Karpas-422 (cell line): ENCODE measurements around the gene PPIG. TPM values are rescaled to one million over a fixed set of nuclear protein-coding genes. Genes with fewer than 3 reads are reported as not detected.
"Not testable (repeated sequence)": the region's sequence is repeated elsewhere in the genome, so short reads cannot be mapped to it uniquely, and the experiment has no call there.

Experiments
- DNase-seq: peaks from one replicate; pipeline ENCODE4 v3.0.0-alpha.2; 2015
- H2AFZ ChIP-seq: fragments of 200-600 bp; sonication (generic); 2 replicates; pipeline ENCODE4 v1.6.1; 2014; ENCODE audit warnings: antibody characterized with exemption, low read length, mixed read lengths
- H3K27ac ChIP-seq: fragments of 200-600 bp; sonication (generic); 2 replicates; pipeline ENCODE4 v1.5.1; 2014; ENCODE audit warnings: mild to moderate bottlenecking, low read length, moderate library complexity
- H3K27me3 ChIP-seq: fragments of 200-600 bp; sonication (generic); 2 replicates; pipeline ENCODE4 v1.6.1; 2014; ENCODE audit warnings: low read length, mixed read lengths
- H3K36me3 ChIP-seq: fragments of 200-600 bp; sonication (generic); 2 replicates; pipeline ENCODE4 v1.6.1; 2014; ENCODE audit warnings: low read length, mixed read lengths; ENCODE audit not compliant: insufficient read depth
- H3K4me1 ChIP-seq: fragments of 200-600 bp; sonication (generic); 2 replicates; pipeline ENCODE4 v1.6.1; 2014; ENCODE audit warnings: mild to moderate bottlenecking, low read length, mixed read lengths
- H3K4me2 ChIP-seq: fragments of 200-600 bp; sonication (generic); 2 replicates; pipeline ENCODE4 v1.6.1; 2014; ENCODE audit warnings: low read length, low read depth, mild to moderate bottlenecking; ENCODE audit not compliant: poor library complexity, severe bottlenecking
- H3K4me3 ChIP-seq: fragments of 200-600 bp; sonication (generic); 2 replicates; pipeline ENCODE4 v1.5.1; 2014; ENCODE audit warnings: mild to moderate bottlenecking, antibody characterized with exemption, low read length, mixed read lengths
- H3K79me2 ChIP-seq: fragments of 200-600 bp; sonication (generic); 2 replicates; pipeline ENCODE4 v1.6.1; 2014; ENCODE audit warnings: mild to moderate bottlenecking, low read length, mixed read lengths
- H3K9ac ChIP-seq: fragments of 200-600 bp; sonication (generic); 2 replicates; pipeline ENCODE4 v1.6.0; 2014; ENCODE audit warnings: low read length
- H3K9me2 ChIP-seq: fragments of 200-600 bp; sonication (generic), shearing (Covaris generic); replicated peaks from 2 replicates; pipeline ENCODE4 v1.6.0; 2014; ENCODE audit warnings: mild to moderate bottlenecking, low read length, moderate library complexity; ENCODE audit not compliant: insufficient read depth
- H3K9me3 ChIP-seq: fragments of 300-700, 200-600 bp; sonication (generic); 2 replicates; pipeline ENCODE4 v1.6.1; 2014; ENCODE audit warnings: low read length, mixed read lengths
- H4K20me1 ChIP-seq: fragments of 200-600 bp; sonication (generic); 2 replicates; pipeline ENCODE4 v1.6.1; 2014; ENCODE audit warnings: mild to moderate bottlenecking, antibody characterized with exemption, low read length, low read depth; ENCODE audit not compliant: insufficient read depth
- total RNA-seq: library from RNA; depleted of rRNA; stranded (reverse); fragments of >200 nt; shearing (Covaris generic); gene quantifications from 2 replicates; pipeline ENCODE4 v1.2.3, GENCODE V29; 2014; ENCODE audit warnings: low replicate concordance

PPIG gene
- total RNA-seq, 1 experiment from 2014 or later = 37.5 TPM

GRCh38 chr2:169598982-169599381 is 14.8 kb downstream of the PPIG start:
- H3K4me2 ChIP-seq = no peak overlapping the region
- peaks cover 5% of the 10 kb centered on the region; the same call in 1 of the 2 replicates for H3K36me3 ChIP-seq
- no peaks in the 10 kb centered on the region for H3K27me3 ChIP-seq
- peaks cover 98% of the 10 kb centered on the region for H3K79me2 ChIP-seq
- 0 out of 2 replicates have a peak, but pooled peaks cover 6% of the 10 kb centered on the region for H4K20me1 ChIP-seq
- H3K9ac ChIP-seq = no peak overlapping the region
- H3K9me2 ChIP-seq = no peaks in the 10 kb centered on the region
- no peak overlapping the region for H3K27ac ChIP-seq
- H2AFZ ChIP-seq = no peak overlapping the region
- DNase-seq = no peak
- no peak overlapping the region for H3K4me3 ChIP-seq
- no peaks in the 10 kb centered on the region for H3K4me1 ChIP-seq
- H3K9me3 ChIP-seq = no peaks in the 10 kb centered on the region

GRCh38 chr2:169599568-169599967 is 15.4 kb downstream of the PPIG start:
- Histone ChIP-seq H2AFZ (no peak overlapping the region), H3K4me3 (no peak overlapping the region), H3K79me2 (peaks cover 98% of the 10 kb centered on the region), H3K36me3 (peaks cover 8% of the 10 kb centered on the region; the same call in 1 of the 2 replicates), H4K20me1 (0 out of 2 replicates have a peak, but pooled peaks cover 4% of the 10 kb centered on the region), H3K4me2 (no peak overlapping the region), H3K27me3 (no peaks in the 10 kb centered on the region), H3K9ac (no peak overlapping the region), H3K27ac (no peak overlapping the region), H3K9me2 (no peaks in the 10 kb centered on the region), H3K9me3 (no peaks in the 10 kb centered on the region), H3K4me1 (no peaks in the 10 kb centered on the region)
- no peak for DNase-seq

DNA sequence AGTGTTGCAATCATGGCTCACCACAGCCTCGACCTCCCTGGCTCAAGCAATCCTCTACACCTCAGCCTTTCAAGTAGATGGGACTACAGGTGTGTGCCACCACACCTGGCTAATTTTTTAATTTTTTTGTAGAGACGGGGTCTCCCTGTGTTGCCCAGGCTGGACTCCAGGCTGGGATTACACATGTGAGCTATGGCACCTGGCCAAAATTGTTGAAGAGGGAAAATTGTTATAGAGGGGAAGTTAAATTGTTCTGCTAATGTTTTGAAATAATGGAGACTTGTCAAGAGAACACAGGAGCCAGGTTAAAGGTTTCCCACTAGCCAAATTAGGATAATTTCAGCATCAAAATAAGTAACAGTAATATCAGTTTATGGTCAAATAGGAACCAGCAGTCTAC is 25.1 kb downstream of the PPIG start:
- Histone ChIP-seq H3K4me1 (no peaks in the 10 kb centered on the region), H3K36me3 (peaks cover 67% of the 10 kb centered on the region), H4K20me1 (no peaks in the 10 kb centered on the region), H3K79me2 (peaks cover 33% of the 10 kb centered on the region), H3K4me2 (no peak overlapping the region), H3K9ac (no peak overlapping the region), H3K27ac (no peak overlapping the region), H3K9me2 (no peaks in the 10 kb centered on the region), H2AFZ (no peak overlapping the region), H3K9me3 (no peaks in the 10 kb centered on the region), H3K27me3 (no peaks in the 10 kb centered on the region), H3K4me3 (no peak overlapping the region)
- no peak for DNase-seq

- Histone ChIP-seq H3K4me3 (no peak overlapping the region), H2AFZ (no peak overlapping the region), H4K20me1 (no peaks in the 10 kb centered on the region), H3K79me2 (peaks cover 61% of the 10 kb centered on the region), H3K9ac (no peak overlapping the region), H3K27me3 (no peaks in the 10 kb centered on the region), H3K27ac (no peak overlapping the region), H3K4me1 (no peaks in the 10 kb centered on the region), H3K36me3 (peaks cover 66% of the 10 kb centered on the region), H3K4me2 (no peak overlapping the region), H3K9me2 (no peaks in the 10 kb centered on the region), H3K9me3 (no peaks in the 10 kb centered on the region)
- DNase-seq = no peak
Observed at GRCh38 chr2:169613876-169614275, 29.7 kb downstream of the PPIG start.

DNA sequence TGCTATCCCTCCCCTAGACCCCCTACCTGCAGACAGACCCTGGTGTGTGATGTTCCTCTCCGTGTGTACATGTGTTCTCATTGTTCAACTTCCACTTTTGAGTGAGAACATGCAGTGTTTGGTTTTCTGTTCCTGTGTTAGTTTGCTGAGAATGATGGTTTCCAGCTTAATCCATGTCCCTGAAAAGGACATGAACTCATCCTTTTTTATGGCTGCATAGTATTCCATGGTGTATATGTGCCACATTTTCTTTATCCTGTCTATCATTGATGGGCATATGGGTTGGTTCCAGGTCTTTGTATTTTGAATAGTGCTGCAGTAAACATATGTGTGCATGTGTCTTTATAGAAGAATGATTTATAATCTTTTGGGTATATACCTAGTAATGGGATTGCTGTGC is 31.8 kb downstream of the PPIG start:
- not testable (repeated sequence) for H3K9me3 ChIP-seq, H3K9ac ChIP-seq, H3K4me1 ChIP-seq, H2AFZ ChIP-seq, H3K9me2 ChIP-seq, H3K27ac ChIP-seq, H4K20me1 ChIP-seq, H3K27me3 ChIP-seq, H3K4me3 ChIP-seq, DNase-seq, H3K4me2 ChIP-seq
- peaks cover 71% of the 10 kb centered on the region for H3K79me2 ChIP-seq
- H3K36me3 ChIP-seq = peaks cover 50% of the 10 kb centered on the region

- no peaks in the 10 kb centered on the region for H3K9me3 ChIP-seq
- H3K4me2 ChIP-seq = no peak overlapping the region
- DNase-seq = no peak
- H3K79me2 ChIP-seq = peaks cover 65% of the 10 kb centered on the region
- no peak overlapping the region for H3K4me3 ChIP-seq
- H3K9me2 ChIP-seq = no peaks in the 10 kb centered on the region
- peaks cover 26% of the 10 kb centered on the region for H3K36me3 ChIP-seq
- no peaks in the 10 kb centered on the region for H3K27me3 ChIP-seq
- no peak overlapping the region for H3K27ac ChIP-seq
- no peak overlapping the region for H2AFZ ChIP-seq
- no peaks in the 10 kb centered on the region for H4K20me1 ChIP-seq
- no peaks in the 10 kb centered on the region for H3K4me1 ChIP-seq
- H3K9ac ChIP-seq = no peak overlapping the region
Observed at GRCh38 chr2:169619946-169620345, 35.8 kb downstream of the PPIG start.

- H2AFZ ChIP-seq = no peak overlapping the region
- H3K4me1 ChIP-seq = no peaks in the 10 kb centered on the region
- H3K4me2 ChIP-seq = no peak overlapping the region
- no peaks in the 10 kb centered on the region for H3K27me3 ChIP-seq
- peaks cover 63% of the 10 kb centered on the region for H3K79me2 ChIP-seq
- no peak overlapping the region for H3K4me3 ChIP-seq
- DNase-seq = no peak
- H4K20me1 ChIP-seq = no peaks in the 10 kb centered on the region
- no peak overlapping the region for H3K9ac ChIP-seq
- H3K36me3 ChIP-seq = peaks cover 22% of the 10 kb centered on the region
- H3K27ac ChIP-seq = no peak overlapping the region
- H3K9me3 ChIP-seq = no peaks in the 10 kb centered on the region
- H3K9me2 ChIP-seq = no peaks in the 10 kb centered on the region
Observed at GRCh38 chr2:169620509-169620908, 36.4 kb downstream of the PPIG start.

DNA sequence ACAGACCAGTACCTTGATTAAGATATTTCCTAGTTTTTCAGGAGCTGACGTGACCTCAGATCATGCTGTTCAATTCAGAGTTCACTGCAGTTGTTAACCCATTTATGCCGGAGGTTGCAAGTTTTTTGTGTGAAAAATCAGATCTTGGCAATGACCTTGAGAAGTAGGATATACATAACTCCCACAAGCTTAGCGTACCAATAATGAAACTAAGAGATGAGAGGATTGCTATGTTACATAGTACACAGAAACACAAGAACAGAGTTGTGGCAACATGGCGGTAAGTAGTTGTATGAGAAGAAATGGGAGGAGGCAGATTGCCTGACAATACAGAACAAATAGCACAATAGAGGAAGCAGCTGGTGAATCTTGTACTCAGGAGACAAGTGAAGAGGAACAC is 39.1 kb downstream of the PPIG start:
- DNase-seq = no peak
- Histone ChIP-seq H3K27me3 (no peaks in the 10 kb centered on the region), H4K20me1 (no peaks in the 10 kb centered on the region), H3K9ac (no peak overlapping the region), H3K27ac (no peak overlapping the region), H3K4me3 (no peak overlapping the region), H3K4me2 (no peak overlapping the region), H3K4me1 (no peaks in the 10 kb centered on the region), H2AFZ (no peak overlapping the region), H3K9me3 (no peaks in the 10 kb centered on the region), H3K9me2 (no peaks in the 10 kb centered on the region), H3K79me2 (peaks cover 50% of the 10 kb centered on the region), H3K36me3 (peaks cover 17% of the 10 kb centered on the region; the same call in 1 of the 2 replicates)

GRCh38 chr2:169625781-169626180 is 41.6 kb downstream of the PPIG start:
- Histone ChIP-seq H3K79me2 (peaks cover 29% of the 10 kb centered on the region), H3K9me2 (no peaks in the 10 kb centered on the region), H3K4me1 (no peaks in the 10 kb centered on the region), H2AFZ (no peak overlapping the region), H3K27ac (no peak overlapping the region), H3K4me3 (no peak overlapping the region), H3K36me3 (peaks cover 24% of the 10 kb centered on the region; the same call in 1 of the 2 replicates), H3K27me3 (no peaks in the 10 kb centered on the region), H4K20me1 (no peaks in the 10 kb centered on the region), H3K9me3 (no peaks in the 10 kb centered on the region), H3K4me2 (no peak overlapping the region), H3K9ac (no peak overlapping the region)
- DNase-seq = no peak
